CD4-positive, alpha-beta T cell (primary cell): ENCODE results near the gene MIER1. TPM values are rescaled to one million over a fixed set of nuclear protein-coding genes. Genes with fewer than 3 reads are reported as not detected.
"Not testable (repeated sequence)": the region's sequence is repeated elsewhere in the genome, so short reads cannot be mapped to it uniquely, and the experiment has no call there.

ENCODE experiments used
- ATAC-seq: fragments of 200-7000 bp; cut with Tn5 transposase; one replicate; pipeline ENCODE4 v1.10.0; 2022; ENCODE audit warnings: mild to moderate bottlenecking; ENCODE audit not compliant: poor library complexity
- CTCF ChIA-PET: fragments of 350-600 bp; sonication (Branson Sonifier 250); formaldehyde crosslinking; loops from one replicate; lab custom pipeline; 2021; ENCODE audit warnings: antibody characterized with exemption, inconsistent platforms; lab: Charles Lee
- POLR2A ChIA-PET: fragments of 350-600 bp; sonication (Branson Sonifier 250); formaldehyde crosslinking; loops from one replicate; lab custom pipeline; 2021; ENCODE audit warnings: antibody characterized with exemption, inconsistent platforms; lab: Charles Lee
- DNase-seq, 14 experiments: peaks; one replicate each; pipeline ENCODE4 v3.0.0-alpha.2; 2013 to 2020; ENCODE audit warnings: mixed read lengths in 2 of 14
- H3K27ac ChIP-seq, 2 donors: one replicate each; pipeline versions ENCODE4 v1.5.1 to v1.7.0; 2013; ENCODE audit warnings: low read length in 2 of 2, low read depth in 1 of 2, mild to moderate bottlenecking in 1 of 2
- H3K27me3 ChIP-seq, 2 experiments: 1 replicate in 1 of 2; 2 replicates in 1 of 2; pipeline versions ENCODE4 v1.6.1 to v1.7.0; 2013; ENCODE audit warnings: low read length in 2 of 2, control low read depth in 1 of 2, mild to moderate bottlenecking in 1 of 2, moderate library complexity in 1 of 2; ENCODE audit not compliant: insufficient read depth in 2 of 2, control insufficient read depth in 1 of 2
- H3K36me3 ChIP-seq: one replicate; pipeline ENCODE4 v1.6.1; 2013; ENCODE audit warnings: low read length, control low read depth; ENCODE audit not compliant: insufficient read depth
- H3K4me1 ChIP-seq: one replicate; pipeline ENCODE4 v1.6.1; 2013; ENCODE audit warnings: low read length, control low read depth; ENCODE audit not compliant: insufficient read depth
- H3K4me3 ChIP-seq: one replicate; pipeline ENCODE4 v1.5.1; 2013; ENCODE audit warnings: mild to moderate bottlenecking, low read length, moderate library complexity
- H3K9me3 ChIP-seq, 2 experiments: 1 replicate in 1 of 2; 2 replicates in 1 of 2; pipeline versions ENCODE4 v1.6.1 to v1.7.0; 2013; ENCODE audit warnings: low read length in 2 of 2, mild to moderate bottlenecking in 2 of 2, control low read depth in 1 of 2, moderate library complexity in 1 of 2; ENCODE audit not compliant: control insufficient read depth in 1 of 2, insufficient read depth in 1 of 2
- H3K27ac Mint-ChIP-seq: one replicate; pipeline ENCODE4 v1.8.0; 2020; ENCODE audit warnings: mixed read lengths
- H3K27me3 Mint-ChIP-seq: one replicate; pipeline ENCODE4 v1.8.0; 2021; ENCODE audit warnings: mixed read lengths
- H3K36me3 Mint-ChIP-seq: one replicate; pipeline ENCODE4 v1.8.0; 2021; ENCODE audit warnings: low read depth, mixed read lengths
- H3K4me1 Mint-ChIP-seq: one replicate; pipeline ENCODE4 v1.8.0; 2021; ENCODE audit warnings: low read depth, mixed read lengths
- H3K4me3 Mint-ChIP-seq: one replicate; pipeline ENCODE4 v1.8.0; 2020; ENCODE audit warnings: mild to moderate bottlenecking, mixed read lengths
- H3K9me3 Mint-ChIP-seq: one replicate; pipeline ENCODE4 v1.8.0; 2020; ENCODE audit warnings: mixed read lengths
- CTCF ChIP-seq: fragments of 200-600 bp; IDR thresholded peaks from one replicate; pipeline ENCODE4 v1.8.0; 2022; ENCODE audit warnings: antibody characterized with exemption, mild to moderate bottlenecking
- intact Hi-C, 2 experiments: fragments of 100-400 bp; cut with DNase I in 1 of 2; cut with micrococcal nuclease in 1 of 2; formaldehyde crosslinking; loops; one replicate each; pipeline versions ENCODE4 v1.15.1 to v1.9.0; 2023 to 2025; cut with DNase I, micrococcal nuclease
- total RNA-seq, 174 experiments: library from RNA in 2 of 174; stranded (reverse) in 2 of 174; gene quantifications; one replicate each; pipeline ENCODE4 v1.2.3 and lab custom pipeline; 2021 to 2026

Gene MIER1
- total RNA-seq, 2 experiments from 2014 or later, result 106 to 107 TPM

DNA sequence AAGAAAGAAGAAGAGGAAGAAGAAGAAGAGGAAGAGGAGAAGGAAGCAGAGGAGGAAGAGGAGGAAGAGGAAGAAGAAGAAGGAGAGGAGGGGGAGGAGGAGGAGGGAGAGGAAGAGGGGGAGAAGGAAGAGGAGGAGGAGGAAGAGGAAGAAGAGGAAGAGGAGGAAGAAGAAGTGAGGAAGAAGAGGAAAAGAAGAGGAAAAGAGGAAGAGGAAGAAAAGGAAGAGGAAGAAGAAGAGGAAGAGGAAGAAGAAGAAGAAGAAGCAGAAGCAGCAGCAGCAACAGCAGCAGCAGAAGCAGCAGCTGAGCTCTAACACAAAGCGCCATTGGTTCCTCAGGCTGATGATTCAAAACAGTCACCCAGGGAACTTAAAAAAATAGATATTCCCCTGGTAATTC is 34.2 kb upstream of the MIER1 start:
- Histone ChIP-seq H3K4me3 (no peak overlapping the region), H3K9me3 (no peaks in the 10 kb centered on the region), H3K36me3 (no peaks in the 10 kb centered on the region), H3K27ac (no peak overlapping the region), H3K27me3 (no peaks in the 10 kb centered on the region), H3K4me1 (no peaks in the 10 kb centered on the region)
- H3K27me3 Mint-ChIP-seq, result no peaks in the 10 kb centered on the region
- ChIA-PET POLR2A (no interaction called here), CTCF (no interaction called here)
- no peaks in the 10 kb centered on the region for H3K36me3 Mint-ChIP-seq
- no peak for ATAC-seq
- no peaks in the 10 kb centered on the region for H3K9me3 Mint-ChIP-seq
- intact Hi-C loops, result no loop called here
- H3K4me1 Mint-ChIP-seq, result no peaks in the 10 kb centered on the region
- H3K27ac Mint-ChIP-seq, result no peak overlapping the region
- no peak overlapping the region for H3K4me3 Mint-ChIP-seq
- DNase-seq, result no peak
- no peak for TF ChIP-seq CTCF

DNA sequence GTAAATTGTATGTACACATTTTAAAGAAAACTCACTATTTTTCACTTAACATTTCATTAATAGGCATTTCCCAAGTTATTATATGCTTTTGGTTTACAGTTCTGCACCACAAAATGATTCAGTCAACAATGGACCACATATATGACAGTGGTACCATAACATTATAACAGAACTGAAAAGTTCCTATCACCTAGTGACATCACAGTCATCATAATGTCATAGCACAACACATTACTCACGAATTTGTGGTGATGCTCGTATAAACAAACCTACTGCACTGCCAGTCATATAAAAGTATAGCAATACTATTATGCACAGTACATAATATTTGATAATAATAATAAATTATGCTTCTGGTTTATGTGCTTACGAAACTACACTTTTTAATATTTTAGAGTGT is 31.1 kb upstream of the MIER1 start:
- no peak for TF ChIP-seq CTCF
- no peaks in the 10 kb centered on the region for H3K9me3 Mint-ChIP-seq
- DNase-seq (no peak), ATAC-seq (no peak)
- no peaks in the 10 kb centered on the region for H3K36me3 Mint-ChIP-seq
- POLR2A ChIA-PET, result no interaction called here
- H3K36me3 ChIP-seq, result no peaks in the 10 kb centered on the region
- no peak overlapping the region for H3K4me3 ChIP-seq
- H3K4me3 Mint-ChIP-seq, result no peak overlapping the region
- H3K9me3 ChIP-seq, result no peaks in the 10 kb centered on the region
- intact Hi-C loops, result no loop called here
- no peaks in the 10 kb centered on the region for H3K4me1 Mint-ChIP-seq
- no peaks in the 10 kb centered on the region for H3K27me3 Mint-ChIP-seq
- H3K27me3 ChIP-seq, result no peaks in the 10 kb centered on the region
- H3K4me1 ChIP-seq, result no peaks in the 10 kb centered on the region
- no peak overlapping the region for H3K27ac Mint-ChIP-seq
- CTCF ChIA-PET, result no interaction called here
- no peak overlapping the region for H3K27ac ChIP-seq

DNA sequence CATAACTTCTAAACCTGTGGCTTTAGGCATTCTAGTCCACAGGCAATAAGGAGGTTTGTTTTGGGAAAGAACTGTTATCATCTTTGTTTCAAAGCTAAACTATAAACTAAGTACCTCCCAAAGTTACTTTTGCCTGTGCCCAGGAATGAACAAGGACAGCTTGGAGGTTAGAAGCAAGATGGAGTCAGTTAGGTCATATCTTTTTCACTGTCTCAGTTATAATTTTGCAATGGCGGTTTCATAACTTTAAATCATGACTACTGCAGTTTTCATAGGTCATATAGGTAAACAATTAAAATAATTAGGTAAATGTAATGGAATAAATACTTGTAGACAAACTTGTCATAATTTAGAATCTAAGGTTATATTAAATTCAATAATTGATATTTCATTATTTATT is 9.6 kb upstream of the MIER1 start:
- CTCF ChIA-PET, result interaction anchor here (0.7 kb wide), 1 partner anchor 850 kb away, joined by 3 read pairs; no protein-coding TSS in a partner anchor
- H3K4me1 Mint-ChIP-seq, H3K27ac Mint-ChIP-seq, H3K4me3 Mint-ChIP-seq, H3K27ac ChIP-seq, H3K27me3 ChIP-seq, H3K4me3 ChIP-seq, H3K9me3 Mint-ChIP-seq, DNase-seq, H3K4me1 ChIP-seq, H3K36me3 Mint-ChIP-seq, ATAC-seq, H3K36me3 ChIP-seq, H3K27me3 Mint-ChIP-seq, H3K9me3 ChIP-seq, intact Hi-C loops: not testable (repeated sequence)
- POLR2A ChIA-PET, result interaction anchor here (1.3 to 1.4 kb wide), 2 partner anchors 9 to 53 kb away, joined by 4 read pairs; partner anchors contain the start of genes DNAI4 and MIER1

GRCh38 chr1:66916320-66916719 is 8.5 kb upstream of the MIER1 start:
- Histone ChIP-seq H3K4me3 (no peak overlapping the region), H3K27ac (no peak overlapping the region), H3K27me3 (no peaks in the 10 kb centered on the region), H3K36me3 (no peaks in the 10 kb centered on the region), H3K4me1 (no peaks in the 10 kb centered on the region), H3K9me3 (no peaks in the 10 kb centered on the region)
- intact Hi-C loops, result no loop called here
- H3K9me3 Mint-ChIP-seq, result peaks cover 3% of the 10 kb centered on the region
- no peak overlapping the region for H3K4me3 Mint-ChIP-seq
- ATAC-seq (no peak), DNase-seq (no peak)
- H3K4me1 Mint-ChIP-seq, result peaks cover 5% of the 10 kb centered on the region
- H3K27me3 Mint-ChIP-seq, result no peaks in the 10 kb centered on the region
- no peak for TF ChIP-seq CTCF
- POLR2A ChIA-PET, result no interaction called here
- CTCF ChIA-PET, result no interaction called here
- no peak overlapping the region for H3K27ac Mint-ChIP-seq
- no peaks in the 10 kb centered on the region for H3K36me3 Mint-ChIP-seq
